HG02571 (cell line): ENCODE measurements around the gene PKN2.
"Not testable (repeated sequence)": the region's sequence is repeated elsewhere in the genome, so short reads cannot be mapped to it uniquely, and the experiment has no call there.

Experiments
- ATAC-seq: cut with Tn5 transposase; IDR thresholded peaks from one replicate; pipeline ENCODE4 v1.9.1; 2021; ENCODE audit warnings: mild to moderate bottlenecking, moderate library complexity; ENCODE audit not compliant: unreplicated experiment

Gene PKN2

DNA sequence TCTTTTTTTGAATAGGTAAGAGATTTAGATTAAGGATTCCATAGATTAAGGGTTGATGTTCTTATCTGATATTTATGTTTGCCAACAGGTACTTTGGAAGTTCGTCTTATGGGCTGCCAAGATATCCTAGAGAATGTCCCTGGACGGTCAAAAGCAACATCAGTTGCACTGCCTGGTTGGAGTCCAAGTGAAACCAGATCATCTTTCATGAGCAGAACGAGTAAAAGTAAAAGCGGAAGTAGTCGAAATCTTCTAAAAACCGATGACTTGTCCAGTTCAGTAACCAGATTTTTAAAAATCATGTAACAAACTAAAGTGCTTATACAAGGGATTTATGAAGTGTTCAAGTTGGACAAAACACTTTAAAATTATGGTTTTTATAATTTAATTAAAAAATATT is 100.5 kb downstream of the PKN2 start:
- no peak for ATAC-seq

DNA sequence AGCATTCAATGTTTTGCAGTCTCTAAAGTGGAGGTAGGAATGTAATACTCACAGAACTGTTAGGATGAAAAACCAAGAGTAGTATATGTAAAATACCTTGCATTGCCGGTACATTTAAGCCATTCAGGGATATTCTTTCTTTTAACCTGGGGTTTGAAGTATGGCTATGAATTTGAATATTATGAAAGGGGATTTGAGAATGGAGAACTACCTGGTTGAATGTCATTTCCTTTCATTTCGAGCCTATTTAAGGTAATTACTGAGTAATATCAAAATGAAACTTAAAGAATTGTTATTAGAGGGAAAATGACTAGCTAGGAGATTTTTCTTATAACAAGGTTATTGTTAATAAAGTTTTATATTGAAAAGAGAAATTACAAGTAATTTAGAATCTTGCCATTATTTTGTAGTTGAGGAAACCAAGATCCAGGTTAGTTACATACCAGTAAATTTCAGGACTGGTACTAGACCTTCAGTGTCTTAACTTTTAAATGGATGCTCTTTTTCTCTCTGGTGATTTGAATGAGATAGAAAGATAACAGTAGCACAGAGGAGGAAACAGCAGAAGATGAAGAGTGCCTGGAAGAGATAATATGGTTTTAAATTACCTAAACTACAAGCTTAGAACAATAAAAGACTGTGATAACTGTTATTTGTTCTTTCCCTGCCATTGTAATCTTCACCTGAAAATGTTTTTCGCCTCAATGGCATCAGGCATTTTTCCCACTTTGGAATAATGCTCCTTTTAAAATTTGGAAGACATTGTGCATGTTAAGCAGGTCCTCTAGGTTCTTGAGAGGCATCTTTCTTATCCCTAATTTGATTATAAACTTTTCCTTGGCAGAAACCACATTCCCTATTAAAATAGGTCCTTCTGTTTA is 103.2 kb downstream of the PKN2 start:
- ATAC-seq, result no peak

DNA sequence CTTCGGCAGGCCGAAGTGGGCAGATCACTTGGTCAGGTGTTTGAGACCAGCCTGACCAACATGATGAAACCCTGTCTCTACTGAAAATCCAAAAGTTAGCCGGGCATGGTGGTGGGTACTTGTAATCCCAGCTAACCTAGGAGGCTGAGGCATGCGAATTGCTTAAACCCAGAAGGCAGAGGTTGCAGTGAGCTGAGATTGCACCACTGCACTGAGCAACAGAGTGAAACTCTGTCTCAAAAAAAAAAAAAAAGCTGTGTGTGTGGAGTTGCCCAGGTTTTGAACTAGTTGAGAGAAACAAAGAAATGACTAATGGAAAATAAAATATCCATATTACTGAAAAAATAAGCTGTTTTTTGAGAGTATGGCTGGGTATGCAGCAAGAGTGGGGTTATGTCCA is 107.1 kb downstream of the PKN2 start:
- ATAC-seq, result no peak

GRCh38 chr1:88799491-88799890 is 115.4 kb downstream of the PKN2 start:
- ATAC-seq, result no peak

DNA sequence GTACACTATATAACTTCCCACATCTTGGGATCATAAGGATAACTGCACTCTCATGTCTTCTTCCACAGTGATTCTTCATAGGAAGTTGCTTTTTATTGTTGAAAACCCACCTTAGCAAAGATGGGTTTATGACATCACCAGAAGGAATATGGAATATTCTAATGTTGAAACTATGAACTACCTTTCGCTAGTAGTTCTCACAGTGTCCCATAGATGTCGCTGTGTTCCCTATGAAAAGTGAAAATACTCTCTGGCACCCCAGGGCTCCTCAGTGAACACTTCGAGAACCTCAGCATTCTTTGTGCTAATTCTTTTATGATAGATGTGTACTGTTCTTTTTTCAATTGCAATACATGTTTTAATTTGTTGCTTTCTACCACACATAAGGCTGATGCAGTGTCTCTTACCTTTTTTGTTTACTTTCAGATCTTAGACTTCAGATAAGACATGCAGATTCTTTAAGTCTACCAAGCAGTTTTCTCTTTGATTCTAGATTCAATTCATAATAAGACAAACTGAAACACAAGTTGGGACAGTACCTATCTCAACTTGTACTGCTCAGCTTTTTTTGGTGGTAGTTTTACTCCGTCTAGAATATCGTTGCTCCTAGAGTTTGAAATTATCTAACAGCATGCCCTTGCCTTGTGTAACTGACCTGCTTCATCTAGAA is 116.4 kb downstream of the PKN2 start:
- no peak for ATAC-seq

GRCh38 chr1:88801575-88802208 is 117.6 kb downstream of the PKN2 start:
- no peak for ATAC-seq

DNA sequence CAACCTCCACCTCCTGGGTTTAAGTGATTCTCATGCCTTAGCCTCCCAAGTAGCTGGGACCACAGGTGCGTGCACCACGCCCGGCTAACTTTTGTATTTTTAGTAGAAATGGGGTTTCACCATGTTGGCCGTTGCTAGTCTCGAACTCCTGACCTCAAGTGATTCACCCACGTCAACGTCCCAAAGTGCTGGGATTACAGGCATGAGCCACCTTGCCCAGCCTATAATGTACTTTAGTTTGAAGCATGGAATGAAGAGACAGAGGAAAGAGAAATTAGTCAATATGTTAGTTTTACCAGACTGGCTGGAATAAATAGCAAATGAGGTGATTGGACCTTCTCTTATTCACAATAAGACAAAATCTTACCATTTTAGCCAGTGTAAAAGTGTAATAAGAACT is 118.3 kb downstream of the PKN2 start:
- ATAC-seq, result no peak

GRCh38 chr1:88802950-88803349 is 118.9 kb downstream of the PKN2 start:
- no peak for ATAC-seq

DNA sequence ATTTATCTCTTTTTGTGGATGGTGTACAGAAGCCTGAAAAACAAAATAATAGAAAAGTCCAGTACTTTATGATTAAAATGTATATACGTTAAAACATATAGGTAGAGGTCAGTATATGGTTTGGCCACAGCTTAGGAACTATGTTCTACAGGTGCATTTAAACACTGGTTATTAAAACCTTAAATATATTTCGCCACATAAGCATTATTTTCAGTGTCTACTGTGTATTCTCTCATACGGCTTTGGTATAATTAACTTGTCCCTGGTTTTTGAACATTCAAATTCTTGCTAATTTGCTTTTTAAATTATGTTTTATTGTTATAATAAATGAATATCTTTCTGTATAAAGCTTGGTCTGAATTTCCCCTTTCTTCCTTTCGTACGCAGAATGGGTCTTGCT is 119.4 kb downstream of the PKN2 start:
- no peak for ATAC-seq

- no peak for ATAC-seq
Observed at GRCh38 chr1:88812366-88812765, 128.3 kb downstream of the PKN2 start.

- ATAC-seq, result no peak
Observed at GRCh38 chr1:88813471-88813870, 129.4 kb downstream of the PKN2 start.

- not testable (repeated sequence) for ATAC-seq
Observed at GRCh38 chr1:88819642-88820041, 135.6 kb downstream of the PKN2 start.

DNA sequence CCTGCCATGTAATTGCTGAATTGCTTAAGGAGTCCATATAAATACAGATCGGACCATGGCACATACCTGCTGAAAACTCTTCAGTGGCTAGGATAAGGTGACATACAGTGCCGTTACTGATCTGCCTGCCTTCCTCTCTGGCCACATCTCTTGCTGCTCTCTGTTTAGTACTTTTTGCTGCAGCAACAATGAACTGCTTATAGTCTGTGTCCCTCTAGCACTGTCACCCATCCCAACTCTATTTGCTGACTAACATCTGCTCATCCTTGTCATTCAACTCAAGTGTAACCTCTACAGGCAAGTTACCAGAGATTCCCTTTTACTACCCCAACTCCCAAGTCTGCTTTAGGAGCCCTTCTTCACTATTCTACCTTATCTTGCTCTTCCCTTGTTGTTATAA is 141.6 kb downstream of the PKN2 start:
- no peak for ATAC-seq

GRCh38 chr1:88847643-88848042 is 163.6 kb downstream of the PKN2 start:
- ATAC-seq, result no peak

- ATAC-seq, result no peak
Observed at GRCh38 chr1:88851303-88852063, 167.4 kb downstream of the PKN2 start.

DNA sequence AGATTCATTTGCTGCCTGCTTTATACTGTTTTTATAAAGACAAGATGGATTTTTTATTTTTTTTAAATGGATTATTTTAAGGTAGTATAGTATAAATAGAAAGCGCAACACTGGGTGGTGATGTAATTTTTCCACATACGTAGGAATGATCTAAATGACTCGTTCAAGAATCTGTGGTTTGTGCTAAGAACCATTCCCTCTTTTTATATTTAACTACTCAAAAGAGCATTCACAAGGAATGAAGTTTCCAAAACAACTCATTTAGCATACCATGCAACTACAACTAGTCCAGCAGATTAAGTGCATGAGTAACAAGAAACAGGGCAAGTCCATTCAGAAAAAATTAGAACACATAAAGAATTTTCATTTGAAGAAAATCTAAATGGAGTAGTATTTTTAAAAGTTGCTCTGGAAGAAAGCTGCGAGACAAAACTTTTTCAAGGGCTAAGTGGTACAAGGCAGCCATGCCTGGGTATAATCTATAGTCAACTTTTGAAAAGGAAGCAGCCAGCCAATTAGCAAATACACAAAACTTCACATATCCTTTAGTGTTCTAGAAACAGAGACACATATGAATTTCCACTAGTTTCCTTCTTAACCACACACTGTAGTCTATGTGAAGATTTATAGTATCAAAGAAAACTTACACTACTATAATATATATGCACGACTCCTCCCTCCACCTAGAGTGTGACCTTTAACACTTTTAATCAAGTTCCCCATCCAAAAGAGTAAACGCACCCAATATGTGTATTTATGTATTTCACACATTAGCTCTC is 183.9 kb downstream of the PKN2 start:
- ATAC-seq, result no peak

DNA sequence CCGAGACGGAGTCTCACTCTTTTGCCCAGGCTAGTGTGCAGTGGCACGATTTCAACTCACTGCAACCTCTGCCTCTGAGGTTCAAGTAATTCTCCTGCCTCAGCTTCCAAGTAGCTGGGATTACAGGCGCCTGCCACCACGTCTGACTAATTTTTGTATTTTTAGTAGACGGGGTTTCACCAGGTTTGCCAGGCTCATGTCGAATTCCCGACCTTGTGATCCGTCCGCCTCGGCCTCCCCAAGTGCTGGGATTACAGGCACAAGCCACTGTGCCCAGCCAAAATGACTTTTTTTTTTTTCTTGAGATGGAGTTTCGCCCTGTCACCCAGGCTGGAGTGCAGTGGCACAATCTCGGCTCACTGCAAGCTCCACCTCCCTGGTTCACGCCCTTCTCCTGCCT is 185.6 kb downstream of the PKN2 start:
- not testable (repeated sequence) for ATAC-seq

DNA sequence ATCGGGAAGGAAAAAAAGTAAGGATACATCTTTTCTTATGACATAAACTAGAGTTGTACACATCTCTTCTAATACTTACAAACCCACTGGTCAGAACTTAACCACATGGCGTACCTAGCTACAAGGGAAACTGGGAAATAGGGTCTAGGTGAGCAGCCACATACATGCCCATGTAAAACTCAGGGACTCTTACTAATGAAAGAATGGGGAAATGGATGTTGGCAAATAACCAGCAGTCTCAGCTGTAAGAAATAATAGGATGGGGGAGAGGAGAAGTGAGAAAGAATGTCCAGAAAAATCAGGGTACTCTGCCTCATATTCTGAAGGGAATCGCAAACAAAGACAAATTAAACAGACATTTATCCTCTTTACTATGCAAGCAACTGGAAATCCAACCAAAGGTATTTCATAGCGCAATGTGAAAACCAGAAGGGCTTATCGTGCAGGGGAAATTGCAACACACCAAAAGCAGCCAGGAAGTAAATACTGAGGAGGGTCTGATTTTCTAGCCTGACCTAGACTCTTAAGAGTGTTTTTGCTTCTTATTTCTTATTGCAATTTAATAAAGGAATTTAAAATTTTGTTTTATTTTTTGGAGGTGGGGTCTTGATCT is 189.8 kb downstream of the PKN2 start:
- no peak for ATAC-seq

DNA sequence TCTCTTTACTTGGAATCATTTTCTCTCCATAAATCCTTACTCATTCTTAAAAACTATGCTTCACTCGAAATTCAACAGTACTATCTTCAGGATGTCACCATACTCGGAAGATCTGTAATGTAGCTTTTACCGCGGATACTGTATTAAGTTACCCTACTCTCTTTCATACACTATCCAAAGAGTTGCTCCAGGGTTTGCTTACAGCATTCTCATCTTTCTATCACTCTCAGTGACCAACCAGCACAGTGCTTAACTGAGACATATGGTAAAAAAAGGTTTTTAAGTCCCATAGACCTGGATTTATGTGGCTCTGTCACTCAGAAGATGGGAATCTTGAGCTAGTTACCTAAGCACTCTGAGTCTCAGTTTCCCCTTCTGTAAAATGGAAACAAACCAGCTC is 191.5 kb downstream of the PKN2 start:
- no peak for ATAC-seq
